Heart right ventricle (tissue), 16 donors: Measurements from ENCODE around the gene WT1. TPM values are rescaled to one million over a fixed set of nuclear protein-coding genes. Genes with fewer than 3 reads are reported as not detected.
A peak's percentile ranks its signal among the peaks of the same experiment; 100 is the strongest.

Experiments used
- ATAC-seq, 8 donors: fragments of 200-7000 bp; cut with Tn5 transposase; one replicate each; pipeline ENCODE4 v1.9.1; 2020; ENCODE audit warnings: mild to moderate bottlenecking in 8 of 8, moderate library complexity in 8 of 8, moderate number of reproducible peaks in 1 of 8
- DNase-seq, 2 donors: peaks; one replicate each; pipeline ENCODE4 v3.0.0-alpha.2; 2020
- H3K27ac ChIP-seq, 10 donors: fragments of 200-600 bp; sonication (generic) in 2 of 10; one replicate each; pipeline versions ENCODE4 v1.5.0 to v1.8.0; 2020 to 2022; ENCODE audit warnings: mild to moderate bottlenecking in 3 of 10
- H3K27me3 ChIP-seq, 7 donors: fragments of 200-600 bp; one replicate each; pipeline ENCODE4 v1.8.0; 2021 to 2022; ENCODE audit warnings: mild to moderate bottlenecking in 2 of 7
- H3K36me3 ChIP-seq, 9 donors: fragments of 200-600 bp; sonication (generic) in 1 of 9; one replicate each; pipeline versions ENCODE4 v1.5.0 to v1.8.0; 2020 to 2022; ENCODE audit warnings: mild to moderate bottlenecking in 2 of 9
- H3K4me1 ChIP-seq, 9 donors: fragments of 200-600 bp; sonication (generic) in 1 of 9; one replicate each; pipeline versions ENCODE4 v1.5.0 to v1.8.0; 2020 to 2022; ENCODE audit warnings: mild to moderate bottlenecking in 4 of 9
- H3K4me3 ChIP-seq, 10 donors: fragments of 200-600 bp; sonication (generic) in 2 of 10; one replicate each; pipeline versions ENCODE4 v1.5.0 to v1.8.0; 2020 to 2022; ENCODE audit warnings: mild to moderate bottlenecking in 7 of 10, moderate library complexity in 2 of 10
- H3K9me3 ChIP-seq, 11 donors: fragments of 200-600 bp in 10 of 11; sonication (generic) in 2 of 11; one replicate each; pipeline versions ENCODE4 v1.5.0 to v1.8.0; 2013 to 2022; ENCODE audit warnings: mild to moderate bottlenecking in 2 of 11, control low read depth in 1 of 11, moderate library complexity in 1 of 11
- CTCF ChIP-seq, 9 donors: fragments of 200-600 bp; sonication (generic) in 2 of 9; IDR thresholded peaks; one replicate each; pipeline versions ENCODE4 v1.5.0 to v1.8.0; 2021 to 2022; ENCODE audit warnings: antibody characterized with exemption in 9 of 9, mild to moderate bottlenecking in 5 of 9, moderate library complexity in 1 of 9
- WGBS, 2 donors: extraction: QIAGEN DNeasy Blood & Tissue Kit; methylation state at CpG; one replicate each; pipeline ENCODE4 v1.1.7; 2013; ENCODE audit warnings: inconsistent platforms in 1 of 2; 5-methylcytosine and 5-hydroxymethylcytosine counted together
- intact Hi-C, 10 donors: fragments of 100-400 bp; cut with DNase I; formaldehyde crosslinking; loops; one replicate each; pipeline versions ENCODE4 v1.11.1 to v1.14.2; 2022
- polyA plus RNA-seq, 2 donors: library from polyadenylated mRNA; stranded (reverse); fragments of 200-250 nt; gene quantifications; one replicate each; pipeline ENCODE4 v1.2.3, GENCODE V29; 2013
- total RNA-seq, 10 donors: library from RNA; stranded (reverse); fragmentation: NEBNext Ultra II Directional in 3 of 10; extraction: Animal tissue kit (Norgen Biotek cat#: 25700) in 3 of 10; gene quantifications; one replicate each; pipeline versions ENCODE4 v1.2.1 to v1.2.4, GENCODE V29; 2021 to 2023
- donor health status: Arrhythmogenic right ventricular cardiomyopathy.
- donor health status: ischemic (EF 13 %, LVEDD 7.1; RV severe dilation, severe dysfunction).
- donor health status: healthy with polysubstance abuse.
- donor health status: DM: no; HTN: yes; CAD: no.
- donor health status: DM: no; HTN: no; CAD: no.
- donor health status: ischemic (EF 25% LVEDD 6.9; RV normal size, moderate dysfunction).
- donor health status: ischemic (EF 25% LVEDD 5.7; RV mildly dilated, moderate dysfunction).
- donor health status: healthy.
- donor health status: DM: yes; HTN: yes; CAD: no.
- donor health status: Ischemic cardiomyopathy.
- donor health status: ischemic (EF 35%, LVEDD 5.7; RV mildly dilated, moderate dysfunction).
- donor health status: nonischemic (EF 11% LVEDD 7.7; RV severe dilation, severe dysfunction).
- donor health status: DM: yes; HTN: yes; CAD: no.
- donor health status: PGD.
- donor health status: ischemic (EF 29% LVEDD 5.4; RV normal size, mild dysfunction).
- donor health status: nonischemic (EF 23%, LVEDD 6.1; RV moderate dilation, normal function).

The WT1 gene
- total and polyA plus RNA-seq, 12 donors = 1.2 to 4.6 (median 2.8) TPM

- Histone ChIP-seq H3K36me3 (no peaks in the 10 kb centered on the region), H3K4me1 (no peaks in the 10 kb centered on the region), H3K27me3 (no peaks in the 10 kb centered on the region), H3K27ac (no peak overlapping the region), H3K4me3 (no peak overlapping the region), H3K9me3 (no peaks in the 10 kb centered on the region)
- WGBS, 2 donors = 72 to 76% methylated on average over 9 of the region's 9 CpGs
- no peak for TF ChIP-seq CTCF (IDR thresholded peaks at IDR 0.05)
- ATAC-seq (no peak), DNase-seq (no peak)
- intact Hi-C loops = no loop called here
These were observed 26.8 kb upstream of the WT1 start for GRCh38 chr11:32462011-32462690.

- H3K4me3 ChIP-seq = no peak overlapping the region
- TF ChIP-seq CTCF (IDR thresholded peaks at IDR 0.05) = no peak
- 91 to 99% methylated on average over 2 of the region's 2 CpGs for whole genome bisulfite sequencing, 2 donors
These were observed 21.5 kb upstream of the WT1 start for GRCh38 chr11:32456864-32457263.

GRCh38 chr11:32454993-32455392 is 19.7 kb upstream of the WT1 start:
- no peak for TF ChIP-seq CTCF (IDR thresholded peaks at IDR 0.05)
- H3K27ac ChIP-seq = no peak overlapping the region
- intact Hi-C loops = no loop called here
- no peak overlapping the region for H3K4me3 ChIP-seq
- ATAC-seq (no peak), DNase-seq (no peak)
- no peaks in the 10 kb centered on the region for H3K36me3 ChIP-seq
- H3K4me1 ChIP-seq = peaks cover 0 to 8% (median 0%) of the 10 kb centered on the region in 9 donors
- H3K9me3 ChIP-seq = no peaks in the 10 kb centered on the region
- peaks cover 0 to under 1% (median 0%) of the 10 kb centered on the region in 7 donors for H3K27me3 ChIP-seq
- WGBS, 2 donors = 84 to 97% methylated on average over 2 of the region's 2 CpGs

More at GRCh38 chr11:32456864-32457263, 21.5 kb upstream of the WT1 start:
- H3K9me3 ChIP-seq = no peaks in the 10 kb centered on the region
- no peak for DNase-seq
- intact Hi-C loops = no loop called here
- H3K27ac ChIP-seq = no peak overlapping the region
- H3K36me3 ChIP-seq = no peaks in the 10 kb centered on the region
- H3K4me1 ChIP-seq = no peaks in the 10 kb centered on the region
- H3K27me3 ChIP-seq = no peaks in the 10 kb centered on the region
- no peak for ATAC-seq

- DNase-seq (peak in 1 of 2 donors; percentile 43), ATAC-seq (peak; percentile 67 to 95 (median 86))
- TF ChIP-seq CTCF (IDR thresholded peaks at IDR 0.05) = no peak
- Histone ChIP-seq H3K4me3 (no peak overlapping the region), H3K36me3 (no peaks in the 10 kb centered on the region), H3K4me1 (peaks cover 0 to 8% (median 0%) of the 10 kb centered on the region in 9 donors), H3K27ac (peak overlapping the region in 4 of 10 donors; percentile 22 to 59 (median 40)), H3K9me3 (no peaks in the 10 kb centered on the region), H3K27me3 (peaks cover 0 to 6% (median 0%) of the 10 kb centered on the region in 7 donors)
- intact Hi-C loops = no loop called here
- WGBS, 2 donors = 69 to 74% methylated on average over 4 of the region's 4 CpGs
These were observed 16.5 kb upstream of the WT1 start for GRCh38 chr11:32451808-32452207.
